ENCODE results near the gene C2CD3.

GRCh38 chr11:74102321-74102720 is 68.5 kb downstream of the C2CD3 start:
- TF ChIP-seq POLR2AphosphoS5 (IDR thresholded peaks at IDR 0.05; ENCODE audit: control insufficient read depth, insufficient read depth, low read depth, low read length) = no peak
- TF ChIP-seq PTBP1 (IDR thresholded peaks at IDR 0.05; ENCODE audit: low read depth, low read length) = no peak
- no peak for TF ChIP-seq FOXA1 (IDR thresholded peaks at IDR 0.05; ENCODE audit: borderline replicate concordance)
- no peak for TF ChIP-seq HDAC6 (IDR thresholded peaks at IDR 0.05; ENCODE audit: low read depth, low read length)
- no peak for TF ChIP-seq TAF15 (IDR thresholded peaks at IDR 0.05; ENCODE audit: low read depth, low read length)
- no peak for TF ChIP-seq ZNF79 (CRISPR knock-in tag; IDR thresholded peaks at IDR 0.05; ENCODE audit: low read depth)
- no peak for TF ChIP-seq USF2 (CRISPR knock-in tag; IDR thresholded peaks at IDR 0.05)
- no peak for TF ChIP-seq MAX (CRISPR knock-in tag; IDR thresholded peaks at IDR 0.05)
- no peak for TF ChIP-seq TCF7L2 (IDR thresholded peaks at IDR 0.05; ENCODE audit: low read depth, low read length)
- no peak for TF ChIP-seq CHD4 (IDR thresholded peaks at IDR 0.05; ENCODE audit: insufficient read depth, insufficient replicate concordance, low read depth, low read length, poor library complexity, severe bottlenecking)
